ENCODE results near the gene SUPT6H.

The SUPT6H gene

DNA sequence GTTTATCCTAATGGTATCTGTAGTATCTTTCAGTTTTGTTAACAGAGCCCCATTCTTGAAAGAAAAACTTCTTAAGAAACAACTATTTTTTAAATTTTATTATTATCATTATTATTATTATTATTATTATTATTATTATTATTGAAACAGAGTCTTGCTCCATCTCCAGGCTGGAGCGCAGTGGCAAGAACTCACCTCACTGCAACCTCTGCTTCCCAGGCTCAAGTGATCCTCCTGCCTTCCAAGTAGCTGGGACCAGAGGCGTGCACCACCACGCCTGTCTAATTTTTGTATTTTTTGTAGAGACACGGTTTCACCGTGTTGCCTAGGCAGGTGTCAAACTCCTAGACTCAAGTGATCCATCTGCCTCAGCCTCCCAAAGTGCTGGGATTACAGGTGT lies 23.4 kb downstream of the SUPT6H start:
- H3K9ac ChIP-seq (ENCODE audit: insufficient read length, low read depth): no peak overlapping the region
- no peak for DNase-seq (ENCODE audit: low read depth, low spot score)
- H3K9me3 ChIP-seq (ENCODE audit: insufficient read depth, low read length): no peaks in the 10 kb centered on the region
- peaks cover 98% of the 10 kb centered on the region for H3K36me3 ChIP-seq (ENCODE audit: insufficient read depth, insufficient read length, low read length)
- H3K4me1 ChIP-seq (ENCODE audit: insufficient read depth, insufficient read length): no peaks in the 10 kb centered on the region
- no peaks in the 10 kb centered on the region for H3K27me3 ChIP-seq (ENCODE audit: insufficient read depth, insufficient read length)
- H3K4me3 ChIP-seq (ENCODE audit: insufficient read length, low read depth): no peak overlapping the region
- no peak for TF ChIP-seq ZNF274 (IDR thresholded peaks at IDR 0.05; ENCODE audit: low read depth, low read length)
- TF ChIP-seq SUZ12 (IDR thresholded peaks at IDR 0.05; ENCODE audit: extremely low read depth, insufficient read depth, insufficient read length): no peak
- no peak for TF ChIP-seq YY1 (IDR thresholded peaks at IDR 0.05; ENCODE audit: insufficient read depth, insufficient read length)

DNA sequence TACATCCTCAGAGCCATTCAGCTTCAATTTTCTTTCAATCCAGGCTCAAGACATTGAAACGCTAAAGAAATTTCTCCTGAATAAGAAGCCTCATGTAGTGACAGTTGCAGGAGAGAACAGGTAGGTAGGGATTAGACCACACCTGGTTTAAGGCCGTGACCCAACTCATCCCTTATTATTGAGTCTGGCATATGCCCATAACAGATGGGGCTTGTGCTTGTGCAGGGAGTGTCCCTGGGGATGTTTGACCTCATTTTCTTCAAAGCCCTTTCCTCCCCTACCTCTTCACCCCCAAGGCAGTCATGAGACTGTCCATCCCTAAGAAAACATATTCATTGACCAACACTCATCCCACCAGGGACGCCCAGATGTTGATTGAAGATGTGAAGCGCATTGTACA lies 24.3 kb downstream of the SUPT6H start:
- DNase-seq (ENCODE audit: low read depth, low spot score): no peak

DNA sequence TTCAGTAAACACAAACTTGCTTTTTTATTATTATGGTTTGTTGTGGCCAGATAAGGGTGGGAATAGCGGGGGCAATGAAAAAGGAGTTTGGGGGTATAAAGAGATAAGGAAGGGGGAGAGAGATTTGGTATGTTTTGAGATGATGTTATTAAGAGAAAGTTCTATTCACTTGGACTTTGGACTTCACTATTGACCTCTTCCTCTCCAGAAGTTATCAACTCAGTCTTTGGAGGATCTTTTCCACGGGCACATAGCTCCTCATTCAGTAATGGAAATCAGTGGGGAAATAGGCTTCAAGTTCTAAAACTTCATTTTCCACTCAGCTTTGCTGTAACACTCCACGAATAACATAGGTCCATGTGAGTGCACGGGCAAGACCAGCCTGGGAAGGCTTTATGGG lies 26.5 kb downstream of the SUPT6H start:
- peaks cover 91% of the 10 kb centered on the region for H3K36me3 ChIP-seq (ENCODE audit: insufficient read depth, insufficient read length, low read length)
- DNase-seq (ENCODE audit: low read depth, low spot score): no peak
- no peak overlapping the region for H3K4me3 ChIP-seq (ENCODE audit: insufficient read length, low read depth)

More for the DNA sequence above, 24.3 kb downstream of the SUPT6H start:
- no peak overlapping the region for H3K9ac ChIP-seq (ENCODE audit: insufficient read length, low read depth)
- H3K4me3 ChIP-seq (ENCODE audit: insufficient read length, low read depth): no peak overlapping the region
- H3K36me3 ChIP-seq (ENCODE audit: insufficient read depth, insufficient read length, low read length): peaks cover 98% of the 10 kb centered on the region
- H3K27me3 ChIP-seq (ENCODE audit: insufficient read depth, insufficient read length): no peaks in the 10 kb centered on the region
- no peaks in the 10 kb centered on the region for H3K9me3 ChIP-seq (ENCODE audit: insufficient read depth, low read length)
- TF ChIP-seq YY1 (IDR thresholded peaks at IDR 0.05; ENCODE audit: insufficient read depth, insufficient read length): no peak
- no peak for TF ChIP-seq SUZ12 (IDR thresholded peaks at IDR 0.05; ENCODE audit: extremely low read depth, insufficient read depth, insufficient read length)
- no peak for TF ChIP-seq ZNF274 (IDR thresholded peaks at IDR 0.05; ENCODE audit: low read depth, low read length)
- H3K4me1 ChIP-seq (ENCODE audit: insufficient read depth, insufficient read length): no peaks in the 10 kb centered on the region

DNA sequence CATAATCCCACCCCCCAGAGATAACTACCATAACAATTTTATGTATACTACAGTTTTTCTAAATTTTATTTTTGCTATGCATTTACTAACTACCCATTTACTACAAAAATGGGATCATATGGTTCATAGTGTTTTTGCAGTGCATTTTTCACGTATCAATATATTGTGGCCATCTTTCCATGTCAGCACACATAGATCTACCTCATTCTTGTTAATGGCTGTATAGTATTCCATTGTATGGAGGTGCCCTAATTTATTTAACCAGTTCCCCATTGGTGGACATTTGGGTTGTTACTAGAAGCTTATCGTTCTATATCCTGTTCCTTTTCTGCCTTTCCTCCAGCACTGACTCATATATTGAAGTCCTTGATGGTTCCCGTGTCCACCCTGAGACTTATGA lies 27.0 kb downstream of the SUPT6H start:
- Histone ChIP-seq H3K9me3 (ENCODE audit: insufficient read depth, low read length) (no peaks in the 10 kb centered on the region), H3K9ac (ENCODE audit: insufficient read length, low read depth) (no peak overlapping the region), H3K4me3 (ENCODE audit: insufficient read length, low read depth) (no peak overlapping the region), H3K36me3 (ENCODE audit: insufficient read depth, insufficient read length, low read length) (peaks cover 92% of the 10 kb centered on the region), H3K27me3 (ENCODE audit: insufficient read depth, insufficient read length) (no peaks in the 10 kb centered on the region), H3K4me1 (ENCODE audit: insufficient read depth, insufficient read length) (no peaks in the 10 kb centered on the region)
- no peak for DNase-seq (ENCODE audit: low read depth, low spot score)
- TF ChIP-seq YY1 (IDR thresholded peaks at IDR 0.05; ENCODE audit: insufficient read depth, insufficient read length) (no peak), SUZ12 (IDR thresholded peaks at IDR 0.05; ENCODE audit: extremely low read depth, insufficient read depth, insufficient read length) (no peak), ZNF274 (IDR thresholded peaks at IDR 0.05; ENCODE audit: low read depth, low read length) (no peak)

More for the DNA sequence above, 26.5 kb downstream of the SUPT6H start:
- no peaks in the 10 kb centered on the region for H3K27me3 ChIP-seq (ENCODE audit: insufficient read depth, insufficient read length)
- no peak overlapping the region for H3K9ac ChIP-seq (ENCODE audit: insufficient read length, low read depth)
- H3K4me1 ChIP-seq (ENCODE audit: insufficient read depth, insufficient read length): no peaks in the 10 kb centered on the region
- no peaks in the 10 kb centered on the region for H3K9me3 ChIP-seq (ENCODE audit: insufficient read depth, low read length)
- TF ChIP-seq ZNF274 (IDR thresholded peaks at IDR 0.05; ENCODE audit: low read depth, low read length) (no peak), SUZ12 (IDR thresholded peaks at IDR 0.05; ENCODE audit: extremely low read depth, insufficient read depth, insufficient read length) (no peak), YY1 (IDR thresholded peaks at IDR 0.05; ENCODE audit: insufficient read depth, insufficient read length) (no peak)

DNA sequence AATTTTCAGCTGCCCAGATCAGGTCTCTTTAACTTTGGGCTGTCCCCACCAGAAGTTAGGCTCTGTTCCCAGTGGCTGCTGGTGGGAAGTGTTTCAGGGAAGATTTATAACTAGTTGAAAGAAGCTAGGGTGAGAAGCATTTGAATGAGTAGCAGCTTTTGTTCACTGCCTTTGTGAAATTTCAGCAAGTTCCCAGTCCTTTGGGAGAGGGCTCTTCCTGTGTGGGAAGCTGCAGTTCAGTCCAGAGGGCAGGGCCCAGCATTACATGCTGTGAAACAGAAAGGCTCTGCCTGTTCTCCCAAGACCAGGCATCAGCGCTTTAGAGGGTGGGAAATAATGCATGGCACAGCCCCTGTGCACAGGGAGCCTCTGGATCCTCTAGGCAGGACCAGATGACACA lies 31.9 kb downstream of the SUPT6H start:
- H3K4me1 ChIP-seq (ENCODE audit: insufficient read depth, insufficient read length): no peaks in the 10 kb centered on the region
- H3K27me3 ChIP-seq (ENCODE audit: insufficient read depth, insufficient read length): no peaks in the 10 kb centered on the region
- TF ChIP-seq ZNF274 (IDR thresholded peaks at IDR 0.05; ENCODE audit: low read depth, low read length) (no peak), SUZ12 (IDR thresholded peaks at IDR 0.05; ENCODE audit: extremely low read depth, insufficient read depth, insufficient read length) (no peak), YY1 (IDR thresholded peaks at IDR 0.05; ENCODE audit: insufficient read depth, insufficient read length) (no peak)
- H3K9me3 ChIP-seq (ENCODE audit: insufficient read depth, low read length): no peaks in the 10 kb centered on the region
- H3K4me3 ChIP-seq (ENCODE audit: insufficient read length, low read depth): no peak overlapping the region
- no peak for DNase-seq (ENCODE audit: low read depth, low spot score)
- H3K36me3 ChIP-seq (ENCODE audit: insufficient read depth, insufficient read length, low read length): peaks cover 90% of the 10 kb centered on the region
- no peak overlapping the region for H3K9ac ChIP-seq (ENCODE audit: insufficient read length, low read depth)

DNA sequence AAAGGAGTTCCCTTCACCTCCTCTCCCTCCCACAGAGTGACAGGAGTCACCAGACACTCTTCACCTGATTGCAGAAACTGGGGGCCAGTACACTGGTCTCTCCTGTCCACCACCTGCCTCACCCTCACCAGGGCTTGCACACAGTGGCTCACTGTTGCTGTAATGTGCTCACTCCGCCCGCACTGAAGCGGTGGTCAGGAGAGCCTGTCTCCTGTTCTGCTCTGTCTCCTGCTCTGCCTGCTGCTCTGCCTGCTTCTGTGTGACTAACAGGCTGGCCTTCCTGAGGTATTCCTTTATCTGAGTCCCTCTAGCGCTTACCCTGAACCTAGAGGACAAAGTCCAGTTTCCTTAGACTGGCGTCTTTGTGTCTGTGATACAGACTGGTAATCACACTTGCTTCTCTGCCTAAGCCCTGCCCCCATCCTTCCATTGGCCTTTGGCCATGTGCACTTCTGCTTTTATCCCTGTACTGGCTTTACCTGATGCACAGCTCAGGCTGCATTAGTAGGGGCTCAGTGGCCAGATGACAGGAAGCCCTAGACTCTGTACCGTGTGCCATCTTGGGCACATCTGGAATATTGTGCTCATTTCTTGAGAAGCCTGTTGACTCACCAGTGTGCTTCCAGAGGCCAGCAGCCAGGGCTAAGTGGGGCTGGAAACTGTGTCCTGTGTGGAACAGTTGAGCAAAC lies 36.4 kb downstream of the SUPT6H start:
- H3K27me3 ChIP-seq (ENCODE audit: insufficient read depth, insufficient read length): no peaks in the 10 kb centered on the region
- DNase-seq (ENCODE audit: low read depth, low spot score): no peak
- TF ChIP-seq SUZ12 (IDR thresholded peaks at IDR 0.05; ENCODE audit: extremely low read depth, insufficient read depth, insufficient read length) (no peak), ZNF274 (IDR thresholded peaks at IDR 0.05; ENCODE audit: low read depth, low read length) (no peak), YY1 (IDR thresholded peaks at IDR 0.05; ENCODE audit: insufficient read depth, insufficient read length) (no peak)
- H3K9ac ChIP-seq (ENCODE audit: insufficient read length, low read depth): no peak overlapping the region
- no peak overlapping the region for H3K4me3 ChIP-seq (ENCODE audit: insufficient read length, low read depth)
- peaks cover 20% of the 10 kb centered on the region for H3K4me1 ChIP-seq (ENCODE audit: insufficient read depth, insufficient read length)
- H3K9me3 ChIP-seq (ENCODE audit: insufficient read depth, low read length): no peaks in the 10 kb centered on the region
- peaks cover 97% of the 10 kb centered on the region for H3K36me3 ChIP-seq (ENCODE audit: insufficient read depth, insufficient read length, low read length)

DNA sequence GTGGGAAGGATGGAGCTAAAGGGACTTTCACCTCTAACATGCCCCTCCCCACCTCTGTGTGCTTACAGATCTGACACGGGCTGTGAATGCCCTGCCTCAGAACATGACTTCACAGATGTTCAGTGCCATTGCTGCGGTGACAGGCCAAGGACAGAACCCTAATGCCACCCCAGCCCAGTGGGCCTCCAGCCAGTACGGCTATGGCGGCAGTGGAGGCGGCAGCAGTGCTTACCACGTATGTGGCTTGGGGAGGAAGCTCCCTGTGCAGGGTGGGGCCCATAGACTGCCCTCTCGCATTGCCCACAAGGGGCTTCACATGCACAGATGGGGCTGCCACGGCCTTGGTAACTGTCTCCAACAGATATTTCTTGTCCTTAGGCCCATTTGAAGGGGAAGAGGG lies 38.3 kb downstream of the SUPT6H start:
- no peak for DNase-seq (ENCODE audit: low read depth, low spot score)
- Histone ChIP-seq H3K9me3 (ENCODE audit: insufficient read depth, low read length) (no peaks in the 10 kb centered on the region), H3K27me3 (ENCODE audit: insufficient read depth, insufficient read length) (no peaks in the 10 kb centered on the region), H3K4me3 (ENCODE audit: insufficient read length, low read depth) (no peak overlapping the region), H3K36me3 (ENCODE audit: insufficient read depth, insufficient read length, low read length) (peaks cover 92% of the 10 kb centered on the region), H3K4me1 (ENCODE audit: insufficient read depth, insufficient read length) (peaks cover 20% of the 10 kb centered on the region), H3K9ac (ENCODE audit: insufficient read length, low read depth) (no peak overlapping the region)
- TF ChIP-seq YY1 (IDR thresholded peaks at IDR 0.05; ENCODE audit: insufficient read depth, insufficient read length) (no peak), ZNF274 (IDR thresholded peaks at IDR 0.05; ENCODE audit: low read depth, low read length) (no peak), SUZ12 (IDR thresholded peaks at IDR 0.05; ENCODE audit: extremely low read depth, insufficient read depth, insufficient read length) (no peak)

Data from NT2/D1 (cell line).